HepG2 (cell line): Measurements from ENCODE around the gene TOM1L2. TPM values are rescaled to one million over a fixed set of nuclear protein-coding genes. Genes with fewer than 3 reads are reported as not detected.

Experiments used
- ATAC-seq: fragments of 200-7000 bp; cut with Tn5 transposase; 3 replicates; pipeline ENCODE4 v1.9.1; 2020; ENCODE audit warnings: mild to moderate bottlenecking, moderate library complexity
- BruUV-seq: library from RNA; stranded (reverse); fragments of 400-500 nt; replicated peaks from 2 replicates; lab custom pipeline; 2021; lab: Mats Ljungman, UMichigan
- CTCF ChIA-PET: fragments of 300-600 bp; formaldehyde crosslinking; extraction: SDS; loops from one replicate; lab custom pipeline; 2021; ENCODE audit warnings: low total read pairs, inconsistent platforms, low intra/inter-chr PET ratio; lab: Yijun Ruan, JAX
- POLR2A ChIA-PET: fragments of 350-600 bp; sonication (Branson Sonifier 250); formaldehyde crosslinking; loops from one replicate; lab custom pipeline; 2020; ENCODE audit warnings: antibody characterized with exemption, inconsistent platforms; lab: Yijun Ruan, JAX
- DNase-seq: peaks from one replicate; pipeline ENCODE4 v3.0.0-alpha.2; 2015; ENCODE audit warnings: low spot score
- FAIRE-seq: peaks from 3 replicates; lab custom pipeline; 2011; peaks lifted over from hg19 to GRCh38; lab: Jason Lieb, UNC
- H2AFZ ChIP-seq: one replicate; pipeline ENCODE4 v1.6.1; 2011; ENCODE audit warnings: low read length, inconsistent platforms
- H3K27ac ChIP-seq: fragments of 300-600 bp; 3 replicates; pipeline ENCODE4 v1.8.0; 2011; ENCODE audit warnings: mixed run types, mild to moderate bottlenecking, mixed read lengths, low read length, inconsistent platforms; ENCODE audit not compliant: insufficient read depth; ENCODE audit errors: extremely low read length
- H3K27me3 ChIP-seq, 2 experiments: fragments of 200-600 bp in 1 of 2; 2 replicates in 1 of 2; 3 replicates in 1 of 2; pipeline versions ENCODE4 v1.6.0 to v1.8.0; 2011; ENCODE audit warnings: low read length in 2 of 2, mild to moderate bottlenecking in 2 of 2, moderate library complexity in 2 of 2, inconsistent platforms in 1 of 2; ENCODE audit not compliant: insufficient read depth in 2 of 2, control insufficient read depth in 1 of 2
- H3K36me3 ChIP-seq, 2 experiments: fragments of 200-600 bp in 1 of 2; replicated peaks in 1 of 2; 2 replicates in 1 of 2; 3 replicates in 1 of 2; pipeline versions ENCODE4 v1.5.1 to v1.8.0; 2011; ENCODE audit warnings: low read length in 2 of 2, inconsistent platforms in 1 of 2; ENCODE audit not compliant: insufficient read depth in 2 of 2, control insufficient read depth in 1 of 2
- H3K4me1 ChIP-seq: 2 replicates; pipeline ENCODE4 v1.5.1; 2012; ENCODE audit warnings: low read length, inconsistent platforms; ENCODE audit not compliant: insufficient read depth
- H3K4me2 ChIP-seq: 2 replicates; pipeline ENCODE4 v1.6.0; 2011; ENCODE audit warnings: low read depth, low read length, inconsistent platforms
- H3K4me3 ChIP-seq, 3 experiments: fragments of 200-600 bp in 1 of 3; sonication (generic), shearing (Covaris generic) in 1 of 3; replicated peaks in 1 of 3; 2 replicates each; pipeline ENCODE4 v1.5.1; 2011 to 2016; ENCODE audit warnings: low read length in 3 of 3, inconsistent platforms in 2 of 3, low read depth in 2 of 3, mild to moderate bottlenecking in 2 of 3, control low read depth in 1 of 3, mixed read lengths in 1 of 3; ENCODE audit not compliant: insufficient read depth in 1 of 3
- H3K79me2 ChIP-seq: one replicate; pipeline ENCODE4 v1.6.1; 2011; ENCODE audit warnings: low read length, inconsistent platforms; ENCODE audit not compliant: insufficient read depth
- H3K9ac ChIP-seq: 2 replicates; pipeline ENCODE4 v1.6.0; 2011; ENCODE audit warnings: mild to moderate bottlenecking, low read depth, low read length, inconsistent platforms; ENCODE audit not compliant: insufficient read depth
- H3K9me3 ChIP-seq: 2 replicates; pipeline ENCODE4 v1.5.1; 2012; ENCODE audit warnings: mild to moderate bottlenecking, low read length
- H4K20me1 ChIP-seq: 2 replicates; pipeline ENCODE4 v1.6.0; 2011; ENCODE audit warnings: inconsistent platforms, mild to moderate bottlenecking, low read length, moderate library complexity; ENCODE audit not compliant: insufficient read depth
- CHD4 ChIP-seq: fragments of 200-600 bp; sonication (generic); IDR thresholded peaks from 2 replicates; pipeline ENCODE4 v1.7.0; 2017; ENCODE audit warnings: mild to moderate bottlenecking, low read length, borderline replicate concordance
- CSRNP2 ChIP-seq: sonication (generic); formaldehyde crosslinking; conservative IDR thresholded peaks from 2 replicates; pipeline ENCODE4 v1.8.0; 2022; ENCODE audit warnings: low read depth, missing genetic modification reagents
- ERF ChIP-seq: IDR thresholded peaks from 2 replicates; pipeline ENCODE4 v1.6.1; 2018; ENCODE audit warnings: missing biosample characterization, missing genetic modification reagents
- HDAC2 ChIP-seq: sonication (generic); formaldehyde crosslinking; IDR thresholded peaks from 2 replicates; pipeline ENCODE4 v1.4.0; 2020; ENCODE audit warnings: missing genetic modification reagents
- HMG20B ChIP-seq: conservative IDR thresholded peaks from 2 replicates; pipeline ENCODE4 v1.6.1; 2016; ENCODE audit warnings: missing genetic modification reagents, missing compliant biosample characterization
- HNRNPL ChIP-seq: fragments of 200-400 bp; formaldehyde crosslinking; IDR thresholded peaks from 2 replicates; pipeline ENCODE4 v1.6.1; 2017; ENCODE audit warnings: mild to moderate bottlenecking, low read depth, low read length
- IRF2 ChIP-seq: IDR thresholded peaks from 2 replicates; pipeline ENCODE4 v1.6.1; 2018; ENCODE audit warnings: missing genetic modification reagents, missing compliant biosample characterization
- KAT8 ChIP-seq: IDR thresholded peaks from 2 replicates; pipeline ENCODE4 v1.6.1; 2016; ENCODE audit warnings: missing genetic modification reagents, missing compliant biosample characterization
- KDM3A ChIP-seq: IDR thresholded peaks from 2 replicates; pipeline ENCODE4 v1.6.1; 2018; ENCODE audit warnings: low read depth, missing compliant biosample characterization
- MEF2D ChIP-seq: sonication (generic); formaldehyde crosslinking; IDR thresholded peaks from 2 replicates; pipeline ENCODE4 v1.5.1; 2020; ENCODE audit warnings: mild to moderate bottlenecking, missing genetic modification reagents
- TAF15 ChIP-seq: fragments of 200-400 bp; formaldehyde crosslinking; IDR thresholded peaks from one replicate; pipeline ENCODE4 v1.6.1; 2018; ENCODE audit warnings: mild to moderate bottlenecking, low read depth, low read length; ENCODE audit not compliant: poor library complexity, severe bottlenecking
- ZMYM4 ChIP-seq: sonication (generic); formaldehyde crosslinking; IDR thresholded peaks from 2 replicates; pipeline ENCODE4 v1.8.1; 2023; ENCODE audit warnings: mild to moderate bottlenecking, missing genetic modification reagents
- ZNF124 ChIP-seq: sonication (generic); formaldehyde crosslinking; IDR thresholded peaks from 2 replicates; pipeline ENCODE4 v1.4.0; 2020; ENCODE audit warnings: missing genetic modification reagents
- ZNF547 ChIP-seq: sonication (generic); formaldehyde crosslinking; IDR thresholded peaks from 2 replicates; pipeline ENCODE4 v1.5.1; 2020; ENCODE audit warnings: mild to moderate bottlenecking, missing genetic modification reagents
- ZNF720 ChIP-seq: sonication (generic); formaldehyde crosslinking; IDR thresholded peaks from 2 replicates; pipeline ENCODE4 v1.4.0; 2020; ENCODE audit warnings: missing genetic modification reagents
- ZNF800 ChIP-seq: sonication (generic); formaldehyde crosslinking; IDR thresholded peaks from 2 replicates; pipeline ENCODE4 v1.4.0; 2020; ENCODE audit warnings: missing genetic modification reagents
- ZSCAN22 ChIP-seq: sonication (generic); formaldehyde crosslinking; IDR thresholded peaks from 2 replicates; pipeline ENCODE4 v1.4.0; 2020; ENCODE audit warnings: mild to moderate bottlenecking, missing genetic modification reagents
- WGBS: methylation state at CpG from one replicate; pipeline ENCODE4 v1.1.6; 2017; ENCODE audit warnings: low lambda C conversion rate; 5-methylcytosine and 5-hydroxymethylcytosine counted together
- in situ Hi-C: cut with HindIII; loops from 2 replicates; pipeline ENCODE4 v1.10.0; 2017; ENCODE audit warnings: low pct_unique_long_range_greater_than_20kb; ENCODE audit not compliant: extremely low pct_ligation_motif_present
- intact Hi-C: fragments of 100-400 bp; cut with micrococcal nuclease; formaldehyde crosslinking; loops from one replicate; pipeline ENCODE4 v1.10.0; 2022; ENCODE audit not compliant: unreplicated experiment
- polyA plus RNA-seq, 8 experiments: library from polyadenylated mRNA; depleted of rRNA in 3 of 8; stranded (reverse) in 7 of 8; unstranded in 1 of 8; fragments of >200 nt; fragmentation: Illumina TruSeq in 4 of 8; extraction: Trizol in 4 of 8; gene quantifications; 2 replicates each; pipeline versions ENCODE4 v1.2.1 to v1.2.3, GENCODE V29; 2011 to 2016; ENCODE audit warnings: low read depth in 4 of 8, missing spikeins in 1 of 8, mixed read lengths in 1 of 8; ENCODE audit not compliant: insufficient read depth in 1 of 8
- total RNA-seq, 5 experiments: library from RNA; depleted of rRNA; stranded (reverse); fragments of >200 nt; fragmentation: Illumina TruSeq; extraction: Trizol; gene quantifications; 2 replicates each; pipeline ENCODE4 v1.2.3, GENCODE V29; 2016; ENCODE audit warnings: low read depth in 1 of 5
- TF ChIP-seq, protein P1 (sequence below): sonication (generic); formaldehyde crosslinking; IDR thresholded peaks from 2 replicates; pipeline ENCODE4 v1.5.1; 2020; ENCODE audit warnings: mild to moderate bottlenecking, missing genetic modification reagents, moderate library complexity

TOM1L2 gene
- total and polyA plus RNA-seq, 2 of the 13 experiments (the other 11 are each of a cell fraction or from before 2014, with no cell fraction given), result 4.7 to 7.4 TPM

DNA sequence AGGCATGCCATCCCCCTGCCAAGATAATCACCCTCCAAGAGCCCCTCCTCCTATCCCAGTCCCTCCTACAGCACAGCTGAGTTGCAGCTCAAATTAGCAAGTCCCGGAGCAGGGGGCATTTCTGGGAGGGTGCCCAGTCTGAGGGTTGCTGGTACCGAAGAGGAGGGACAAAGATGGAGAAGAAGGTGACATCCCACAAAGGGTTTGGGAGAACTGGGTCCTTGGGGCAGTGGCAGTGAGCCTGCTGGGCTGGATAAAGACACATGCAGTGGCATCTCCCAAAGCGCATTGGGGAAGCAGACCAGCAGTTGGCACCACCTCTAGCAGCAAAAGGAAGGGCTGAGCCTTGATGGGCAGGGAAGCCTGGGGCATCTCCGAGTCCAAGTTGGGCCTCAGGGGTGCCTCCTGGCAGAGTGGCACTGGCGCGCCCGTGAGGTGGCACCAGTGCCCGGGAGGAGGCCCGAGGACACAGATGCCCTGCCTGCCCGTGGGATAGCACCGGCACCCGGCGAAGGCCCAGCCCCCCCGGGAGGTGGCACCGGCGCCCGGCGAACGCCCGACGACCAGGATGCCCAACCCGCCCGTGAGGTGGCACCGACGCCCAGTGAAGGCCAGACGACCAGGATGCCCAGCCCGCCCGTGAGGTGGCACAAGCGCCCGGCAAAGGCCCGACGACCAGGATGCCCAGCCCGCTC is 622 bp downstream of the TOM1L2 start:
- Histone ChIP-seq H3K9ac (peak overlapping the region; percentile 80), H3K79me2 (peaks cover 2% of the 10 kb centered on the region), H3K27ac (no peak overlapping the region), H2AFZ (no peak overlapping the region), H3K27me3 (peaks cover 1 to 9% of the 10 kb centered on the region in 2 experiments; a peak in 2 of 5 replicates), H4K20me1 (no peaks in the 10 kb centered on the region), H3K9me3 (no peaks in the 10 kb centered on the region), H3K36me3 (no peaks in the 10 kb centered on the region), H3K4me1 (peaks cover 23% of the 10 kb centered on the region), H3K4me2 (peak overlapping the region; percentile 98), H3K4me3 (peak overlapping the region; percentile 77 to 90 (median 90))
- 0% methylated on average over 1 of the region's 33 CpGs for WGBS
- CTCF ChIA-PET, result no interaction called here
- POLR2A ChIA-PET, result interaction anchor here (0.8 to 1.6 kb wide), 8 partner anchors 12 to 212 kb away, joined by 3 to 13 read pairs (median 6); partner anchors contain the start of gene ALKBH5
- no peak for FAIRE-seq
- no TSS peak for BruUV-seq
- intact Hi-C loops (loop anchor here (1.0 to 5.0 kb wide), 2 partner anchors 47 to 49 kb away; no protein-coding TSS in a partner anchor), in situ Hi-C loops (no loop called here)
- no peak for ATAC-seq
- DNase-seq, result no peak
- no peak for TF ChIP-seq HMG20B (CRISPR knock-in tag)
- TF ChIP-seq ZMYM4 (CRISPR knock-in tag), result no peak
- TF ChIP-seq ZNF124 (CRISPR knock-in tag), result no peak
- TF ChIP-seq, protein P1, sequence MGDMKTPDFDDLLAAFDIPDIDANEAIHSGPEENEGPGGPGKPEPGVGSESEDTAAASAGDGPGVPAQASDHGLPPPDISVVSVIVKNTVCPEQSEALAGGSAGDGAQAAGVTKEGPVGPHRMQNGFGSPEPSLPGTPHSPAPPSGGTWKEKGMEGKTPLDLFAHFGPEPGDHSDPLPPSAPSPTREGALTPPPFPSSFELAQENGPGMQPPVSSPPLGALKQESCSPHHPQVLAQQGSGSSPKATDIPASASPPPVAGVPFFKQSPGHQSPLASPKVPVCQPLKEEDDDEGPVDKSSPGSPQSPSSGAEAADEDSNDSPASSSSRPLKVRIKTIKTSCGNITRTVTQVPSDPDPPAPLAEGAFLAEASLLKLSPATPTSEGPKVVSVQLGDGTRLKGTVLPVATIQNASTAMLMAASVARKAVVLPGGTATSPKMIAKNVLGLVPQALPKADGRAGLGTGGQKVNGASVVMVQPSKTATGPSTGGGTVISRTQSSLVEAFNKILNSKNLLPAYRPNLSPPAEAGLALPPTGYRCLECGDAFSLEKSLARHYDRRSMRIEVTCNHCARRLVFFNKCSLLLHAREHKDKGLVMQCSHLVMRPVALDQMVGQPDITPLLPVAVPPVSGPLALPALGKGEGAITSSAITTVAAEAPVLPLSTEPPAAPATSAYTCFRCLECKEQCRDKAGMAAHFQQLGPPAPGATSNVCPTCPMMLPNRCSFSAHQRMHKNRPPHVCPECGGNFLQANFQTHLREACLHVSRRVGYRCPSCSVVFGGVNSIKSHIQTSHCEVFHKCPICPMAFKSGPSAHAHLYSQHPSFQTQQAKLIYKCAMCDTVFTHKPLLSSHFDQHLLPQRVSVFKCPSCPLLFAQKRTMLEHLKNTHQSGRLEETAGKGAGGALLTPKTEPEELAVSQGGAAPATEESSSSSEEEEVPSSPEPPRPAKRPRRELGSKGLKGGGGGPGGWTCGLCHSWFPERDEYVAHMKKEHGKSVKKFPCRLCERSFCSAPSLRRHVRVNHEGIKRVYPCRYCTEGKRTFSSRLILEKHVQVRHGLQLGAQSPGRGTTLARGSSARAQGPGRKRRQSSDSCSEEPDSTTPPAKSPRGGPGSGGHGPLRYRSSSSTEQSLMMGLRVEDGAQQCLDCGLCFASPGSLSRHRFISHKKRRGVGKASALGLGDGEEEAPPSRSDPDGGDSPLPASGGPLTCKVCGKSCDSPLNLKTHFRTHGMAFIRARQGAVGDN (CRISPR knock-in tag), result no peak
- no peak for TF ChIP-seq ZSCAN22 (CRISPR knock-in tag)
- TF ChIP-seq KDM3A (CRISPR knock-in tag), result peak; percentile 20; the same call in 1 of the 2 replicates
- 0 out of 2 replicates have a peak, but pooled peaks have one; percentile 30 for TF ChIP-seq ZNF547 (CRISPR knock-in tag)
- peak; percentile 89; the same call in 1 of the 2 replicates for TF ChIP-seq HNRNPL
- no peak for TF ChIP-seq IRF2
- TF ChIP-seq ZNF800, result no peak
- TF ChIP-seq KAT8 (CRISPR knock-in tag), result 0 out of 2 replicates have a peak, but pooled peaks have one; percentile 1
- TF ChIP-seq CSRNP2, result peak; percentile 63; the same call in 1 of the 2 replicates
- TF ChIP-seq ZNF720 (CRISPR knock-in tag), result no peak
- peak; percentile 14 for TF ChIP-seq TAF15
- TF ChIP-seq MEF2D, result no peak
- no peak for TF ChIP-seq ERF (CRISPR knock-in tag)
- no peak for TF ChIP-seq HDAC2 (CRISPR knock-in tag)
- TF ChIP-seq CHD4, result no peak
